HepG2 (cell line): ENCODE results near the gene PRR35. TPM values are rescaled to one million over a fixed set of nuclear protein-coding genes. Genes with fewer than 3 reads are reported as not detected.

Experiments
- ARID3A ChIP-seq: IDR thresholded peaks from 2 replicates; pipeline ENCODE4 v1.6.1; 2012; ENCODE audit warnings: low read depth, low read length, improper control_type of control experiment
- CREB1 ChIP-seq, 2 experiments: fragments of 450-650 bp in 1 of 2; IDR thresholded peaks; 2 replicates each; pipeline ENCODE4 v1.6.1; 2016 to 2017; ENCODE audit warnings: control low read depth in 1 of 2, mild to moderate bottlenecking in 1 of 2, missing compliant biosample characterization in 1 of 2, missing genetic modification characterization in 1 of 2
- HNRNPK ChIP-seq: fragments of 200-400 bp; formaldehyde crosslinking; IDR thresholded peaks from 2 replicates; pipeline ENCODE4 v1.6.1; 2018; ENCODE audit warnings: low read length, low read depth, moderate library complexity, mild to moderate bottlenecking; ENCODE audit not compliant: poor library complexity, severe bottlenecking
- MYPOP ChIP-seq: sonication (generic); formaldehyde crosslinking; IDR thresholded peaks from 2 replicates; pipeline ENCODE4 v1.8.1; 2023; ENCODE audit warnings: mild to moderate bottlenecking, moderate library complexity, missing genetic modification reagents
- NFYB ChIP-seq: sonication (generic); formaldehyde crosslinking; IDR thresholded peaks from 2 replicates; pipeline ENCODE4 v1.4.0; 2020; ENCODE audit warnings: missing genetic modification reagents
- SMAD1 ChIP-seq: sonication (generic); formaldehyde crosslinking; IDR thresholded peaks from 2 replicates; pipeline ENCODE4 v1.4.0; 2020; ENCODE audit warnings: missing genetic modification reagents, low read depth, mild to moderate bottlenecking, borderline replicate concordance
- ZHX1 ChIP-seq: sonication (generic); formaldehyde crosslinking; IDR thresholded peaks from 2 replicates; pipeline ENCODE4 v1.8.1; 2022; ENCODE audit warnings: low read depth, mild to moderate bottlenecking, missing genetic modification reagents
- ZNF180 ChIP-seq: sonication (generic); formaldehyde crosslinking; IDR thresholded peaks from 2 replicates; pipeline ENCODE4 v1.4.0; 2020; ENCODE audit warnings: low read depth, missing genetic modification reagents, borderline replicate concordance
- ZNF558 ChIP-seq: sonication (generic); formaldehyde crosslinking; IDR thresholded peaks from 2 replicates; pipeline ENCODE4 v1.9.0; 2022; ENCODE audit warnings: mild to moderate bottlenecking, missing genetic modification reagents, borderline replicate concordance
- ZNF720 ChIP-seq: sonication (generic); formaldehyde crosslinking; IDR thresholded peaks from 2 replicates; pipeline ENCODE4 v1.4.0; 2020; ENCODE audit warnings: missing genetic modification reagents
- ZNF879 ChIP-seq: sonication (generic); formaldehyde crosslinking; IDR thresholded peaks from 2 replicates; pipeline ENCODE4 v1.8.1; 2023; ENCODE audit warnings: missing genetic modification reagents
- ZNF883 ChIP-seq: sonication (generic); formaldehyde crosslinking; IDR thresholded peaks from 2 replicates; pipeline ENCODE4 v1.5.1; 2020; ENCODE audit warnings: mild to moderate bottlenecking, missing genetic modification reagents; ENCODE audit errors: not compliant biosample characterization
- polyA plus RNA-seq, 8 experiments: library from polyadenylated mRNA; depleted of rRNA in 3 of 8; stranded (reverse) in 7 of 8; unstranded in 1 of 8; fragments of >200 nt; fragmentation: Illumina TruSeq in 4 of 8; extraction: Trizol in 4 of 8; gene quantifications; 2 replicates each; pipeline versions ENCODE4 v1.2.1 to v1.2.3, GENCODE V29; 2011 to 2016; ENCODE audit warnings: low read depth in 4 of 8, missing spikeins in 1 of 8, mixed read lengths in 1 of 8; ENCODE audit not compliant: insufficient read depth in 1 of 8
- total RNA-seq, 5 experiments: library from RNA; depleted of rRNA; stranded (reverse); fragments of >200 nt; fragmentation: Illumina TruSeq; extraction: Trizol; gene quantifications; 2 replicates each; pipeline ENCODE4 v1.2.3, GENCODE V29; 2016; ENCODE audit warnings: low read depth in 1 of 5
- TF ChIP-seq, protein P1 (sequence below): sonication (generic); formaldehyde crosslinking; IDR thresholded peaks from 2 replicates; pipeline ENCODE4 v1.5.1; 2020; ENCODE audit warnings: mild to moderate bottlenecking, missing genetic modification reagents, borderline replicate concordance
- TF ChIP-seq, protein P2 (sequence below): sonication (generic); formaldehyde crosslinking; IDR thresholded peaks from 2 replicates; pipeline ENCODE4 v1.4.0; 2020; ENCODE audit warnings: missing genetic modification reagents

PRR35 gene
- total and polyA plus RNA-seq, 2 of the 13 experiments (the other 11 are each of a cell fraction or from before 2014, with no cell fraction given) = 0.07 to 0.16 TPM

DNA sequence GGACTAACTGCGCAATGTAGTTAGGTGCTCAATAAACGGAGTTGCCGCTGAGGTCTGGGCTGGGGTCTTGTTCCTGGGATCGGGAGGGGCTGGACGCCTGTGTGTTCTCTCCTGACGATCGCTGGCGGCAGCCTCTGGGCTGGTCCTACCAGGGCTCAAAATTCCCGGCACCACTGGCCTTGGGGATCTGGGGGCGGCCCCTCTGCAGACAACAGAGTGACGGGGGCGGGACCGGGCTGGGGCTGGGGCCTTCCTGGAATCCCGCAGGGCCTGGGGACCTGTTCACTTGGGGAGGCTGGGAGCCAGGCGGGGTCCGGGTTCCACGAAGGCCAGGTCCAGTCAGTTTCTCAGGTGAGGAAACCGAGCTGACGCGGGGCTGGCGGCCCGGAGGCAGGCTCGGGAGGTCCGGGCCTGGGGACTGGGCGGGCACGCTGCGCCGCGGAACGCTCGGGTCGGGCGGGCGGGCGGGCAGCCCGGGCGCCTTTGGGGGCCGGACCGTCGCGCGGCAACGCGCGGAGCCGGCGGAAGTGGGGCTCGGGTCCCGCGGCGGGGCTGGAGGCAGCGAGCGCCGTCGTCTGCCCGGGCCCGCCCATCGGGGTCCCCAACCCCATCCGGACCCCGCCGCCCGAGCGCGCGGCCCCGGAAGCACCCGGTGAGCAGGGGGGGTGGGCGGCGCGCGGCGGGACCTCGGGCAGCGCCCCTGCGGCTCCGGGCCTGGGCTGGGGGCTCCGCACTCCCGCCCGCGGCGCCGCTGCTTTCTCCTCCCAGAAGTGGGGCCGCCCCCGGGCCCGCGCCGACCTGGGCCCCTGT, 9.5 kb downstream of the PRR35 start, which contains the start of gene PIGQ (continued):
- TF ChIP-seq, protein P1, sequence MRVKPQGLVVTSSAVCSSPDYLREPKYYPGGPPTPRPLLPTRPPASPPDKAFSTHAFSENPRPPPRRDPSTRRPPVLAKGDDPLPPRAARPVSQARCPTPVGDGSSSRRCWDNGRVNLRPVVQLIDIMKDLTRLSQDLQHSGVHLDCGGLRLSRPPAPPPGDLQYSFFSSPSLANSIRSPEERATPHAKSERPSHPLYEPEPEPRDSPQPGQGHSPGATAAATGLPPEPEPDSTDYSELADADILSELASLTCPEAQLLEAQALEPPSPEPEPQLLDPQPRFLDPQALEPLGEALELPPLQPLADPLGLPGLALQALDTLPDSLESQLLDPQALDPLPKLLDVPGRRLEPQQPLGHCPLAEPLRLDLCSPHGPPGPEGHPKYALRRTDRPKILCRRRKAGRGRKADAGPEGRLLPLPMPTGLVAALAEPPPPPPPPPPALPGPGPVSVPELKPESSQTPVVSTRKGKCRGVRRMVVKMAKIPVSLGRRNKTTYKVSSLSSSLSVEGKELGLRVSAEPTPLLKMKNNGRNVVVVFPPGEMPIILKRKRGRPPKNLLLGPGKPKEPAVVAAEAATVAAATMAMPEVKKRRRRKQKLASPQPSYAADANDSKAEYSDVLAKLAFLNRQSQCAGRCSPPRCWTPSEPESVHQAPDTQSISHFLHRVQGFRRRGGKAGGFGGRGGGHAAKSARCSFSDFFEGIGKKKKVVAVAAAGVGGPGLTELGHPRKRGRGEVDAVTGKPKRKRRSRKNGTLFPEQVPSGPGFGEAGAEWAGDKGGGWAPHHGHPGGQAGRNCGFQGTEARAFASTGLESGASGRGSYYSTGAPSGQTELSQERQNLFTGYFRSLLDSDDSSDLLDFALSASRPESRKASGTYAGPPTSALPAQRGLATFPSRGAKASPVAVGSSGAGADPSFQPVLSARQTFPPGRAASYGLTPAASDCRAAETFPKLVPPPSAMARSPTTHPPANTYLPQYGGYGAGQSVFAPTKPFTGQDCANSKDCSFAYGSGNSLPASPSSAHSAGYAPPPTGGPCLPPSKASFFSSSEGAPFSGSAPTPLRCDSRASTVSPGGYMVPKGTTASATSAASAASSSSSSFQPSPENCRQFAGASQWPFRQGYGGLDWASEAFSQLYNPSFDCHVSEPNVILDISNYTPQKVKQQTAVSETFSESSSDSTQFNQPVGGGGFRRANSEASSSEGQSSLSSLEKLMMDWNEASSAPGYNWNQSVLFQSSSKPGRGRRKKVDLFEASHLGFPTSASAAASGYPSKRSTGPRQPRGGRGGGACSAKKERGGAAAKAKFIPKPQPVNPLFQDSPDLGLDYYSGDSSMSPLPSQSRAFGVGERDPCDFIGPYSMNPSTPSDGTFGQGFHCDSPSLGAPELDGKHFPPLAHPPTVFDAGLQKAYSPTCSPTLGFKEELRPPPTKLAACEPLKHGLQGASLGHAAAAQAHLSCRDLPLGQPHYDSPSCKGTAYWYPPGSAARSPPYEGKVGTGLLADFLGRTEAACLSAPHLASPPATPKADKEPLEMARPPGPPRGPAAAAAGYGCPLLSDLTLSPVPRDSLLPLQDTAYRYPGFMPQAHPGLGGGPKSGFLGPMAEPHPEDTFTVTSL (CRISPR knock-in tag) = no peak
- TF ChIP-seq ZNF883 (CRISPR knock-in tag) = no peak
- TF ChIP-seq ZNF720 (CRISPR knock-in tag) = no peak
- TF ChIP-seq, protein P2, sequence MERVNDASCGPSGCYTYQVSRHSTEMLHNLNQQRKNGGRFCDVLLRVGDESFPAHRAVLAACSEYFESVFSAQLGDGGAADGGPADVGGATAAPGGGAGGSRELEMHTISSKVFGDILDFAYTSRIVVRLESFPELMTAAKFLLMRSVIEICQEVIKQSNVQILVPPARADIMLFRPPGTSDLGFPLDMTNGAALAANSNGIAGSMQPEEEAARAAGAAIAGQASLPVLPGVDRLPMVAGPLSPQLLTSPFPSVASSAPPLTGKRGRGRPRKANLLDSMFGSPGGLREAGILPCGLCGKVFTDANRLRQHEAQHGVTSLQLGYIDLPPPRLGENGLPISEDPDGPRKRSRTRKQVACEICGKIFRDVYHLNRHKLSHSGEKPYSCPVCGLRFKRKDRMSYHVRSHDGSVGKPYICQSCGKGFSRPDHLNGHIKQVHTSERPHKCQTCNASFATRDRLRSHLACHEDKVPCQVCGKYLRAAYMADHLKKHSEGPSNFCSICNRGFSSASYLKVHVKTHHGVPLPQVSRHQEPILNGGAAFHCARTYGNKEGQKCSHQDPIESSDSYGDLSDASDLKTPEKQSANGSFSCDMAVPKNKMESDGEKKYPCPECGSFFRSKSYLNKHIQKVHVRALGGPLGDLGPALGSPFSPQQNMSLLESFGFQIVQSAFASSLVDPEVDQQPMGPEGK (CRISPR knock-in tag) = peak; percentile 62
- no peak for TF ChIP-seq MYPOP (CRISPR knock-in tag)
- no peak for TF ChIP-seq HNRNPK
- no peak for TF ChIP-seq ZHX1 (CRISPR knock-in tag)
- no peak for TF ChIP-seq CREB1 (IDR thresholded peaks at IDR 0.05)
- no peak for TF ChIP-seq CREB1 (CRISPR knock-in tag; IDR thresholded peaks at IDR 0.05)
- TF ChIP-seq ZNF879 = no peak
- no peak for TF ChIP-seq ARID3A
- no peak for TF ChIP-seq ZNF180 (CRISPR knock-in tag)
- no peak for TF ChIP-seq SMAD1
- TF ChIP-seq NFYB (CRISPR knock-in tag) = no peak
- TF ChIP-seq ZNF558 (CRISPR knock-in tag) = no peak
